HS-5 (cell line): ENCODE measurements around the gene CREB5.
A peak's percentile ranks its signal among the peaks of the same experiment; 100 is the strongest.

Source experiments
- DNase-seq: peaks from one replicate; pipeline ENCODE4 v3.0.0-alpha.2; 2012; ENCODE audit warnings: low read depth

CREB5 gene

DNA sequence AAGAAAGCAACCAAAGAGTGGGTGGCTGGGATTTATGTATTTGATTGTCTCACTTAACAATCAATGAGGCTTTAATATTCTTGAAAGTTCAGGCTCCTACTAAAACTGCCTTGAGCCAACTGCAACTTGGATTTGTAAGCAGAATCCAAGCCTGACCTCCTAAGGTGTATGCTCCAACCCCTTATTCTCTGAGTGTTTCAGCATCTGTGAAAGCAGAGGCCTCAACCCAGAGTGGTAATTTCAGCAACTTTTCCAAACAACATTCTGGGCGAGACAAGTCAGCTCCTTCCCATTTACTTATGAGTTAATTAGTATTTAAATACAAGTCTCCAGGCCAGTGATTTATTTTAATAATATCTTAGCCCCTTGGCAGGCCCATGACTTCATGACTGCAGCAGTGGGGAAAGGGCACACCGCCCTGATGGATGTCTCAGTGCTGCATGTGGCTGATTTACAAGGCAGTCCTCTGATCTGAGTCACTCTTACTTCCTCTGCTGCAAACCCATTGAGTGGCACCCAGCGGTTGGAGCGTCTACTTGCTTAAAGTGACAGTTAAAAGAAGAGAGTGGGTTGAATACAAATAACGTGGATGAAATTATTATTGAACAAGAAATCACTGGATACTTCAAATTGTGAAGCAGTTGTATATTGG lies 336.7 kb downstream of the CREB5 start:
- peak; percentile 62 for DNase-seq

DNA sequence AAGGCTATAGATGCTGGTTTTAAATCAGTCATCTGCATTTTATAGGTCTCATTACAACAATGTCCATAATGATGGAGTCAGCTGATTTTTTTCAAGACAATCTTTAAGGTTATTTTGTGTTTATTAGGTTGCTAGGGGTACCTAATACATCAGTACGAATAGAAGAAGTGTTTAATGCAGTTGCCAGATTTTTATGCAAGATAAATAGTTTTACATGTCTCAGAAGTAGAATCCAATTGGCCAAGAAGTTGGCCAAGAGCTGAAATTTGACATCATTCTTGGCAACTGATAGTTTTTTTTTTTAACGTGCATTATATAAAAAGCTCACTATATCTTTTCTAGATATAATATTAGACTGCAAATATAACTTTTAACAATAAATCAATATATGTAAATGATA lies 337.3 kb downstream of the CREB5 start:
- no peak for DNase-seq

DNA sequence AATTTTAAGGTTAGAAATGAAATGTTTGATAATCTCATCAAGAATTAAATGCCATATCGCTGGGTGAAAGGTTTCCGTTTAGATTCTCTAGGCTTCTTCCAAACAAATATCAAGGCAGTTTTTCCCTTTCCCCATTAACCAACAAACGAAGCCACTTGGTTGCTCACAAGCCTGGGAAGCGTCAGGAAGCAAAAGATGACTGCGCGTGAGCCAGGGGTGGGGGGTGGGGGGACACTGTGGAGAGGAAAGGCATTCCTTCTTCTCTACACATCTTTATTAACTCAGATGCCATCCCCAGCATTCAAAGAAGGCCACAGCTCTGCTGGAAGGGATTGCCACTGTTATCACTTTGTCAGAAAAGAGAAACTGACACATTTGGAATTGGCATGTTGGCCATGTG lies 338.7 kb downstream of the CREB5 start:
- no peak for DNase-seq

DNA sequence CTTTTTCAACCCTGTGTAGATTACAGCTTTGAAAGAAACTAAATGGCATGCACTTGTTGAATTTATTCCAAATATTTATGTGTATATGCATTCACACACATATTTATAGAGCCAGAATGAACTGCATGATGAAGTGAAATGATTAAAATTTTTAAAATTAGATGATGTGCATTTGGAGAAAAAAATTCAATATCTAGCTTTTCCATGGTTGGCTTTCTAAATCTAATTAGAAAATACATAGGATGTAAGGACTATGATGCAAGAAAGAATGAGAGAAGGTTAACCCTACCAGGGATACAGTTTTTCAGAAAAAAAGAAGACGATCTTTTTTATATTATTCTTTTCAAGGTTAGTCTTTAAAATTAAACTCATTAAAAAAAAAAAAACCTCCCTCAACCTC lies 341.3 kb downstream of the CREB5 start:
- DNase-seq, result no peak

DNA sequence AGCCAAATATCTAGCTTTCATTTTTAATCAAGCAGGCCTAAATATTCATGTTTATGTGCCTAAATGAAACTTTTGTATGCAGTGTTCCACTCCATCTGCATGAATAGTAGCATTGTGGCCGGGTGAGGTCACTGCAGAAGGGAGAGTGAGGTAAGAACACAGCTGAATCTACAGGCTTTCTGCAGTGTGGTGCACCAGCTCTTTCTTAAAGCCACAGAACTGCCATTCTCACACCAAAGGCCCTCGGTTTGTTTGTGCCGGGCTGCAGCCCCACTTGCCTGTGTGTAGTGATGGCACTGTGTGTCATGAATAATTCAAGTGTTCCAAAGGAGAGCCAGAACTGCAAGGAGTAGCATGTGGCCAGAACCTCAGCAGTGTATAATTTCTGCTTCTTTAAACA lies 341.7 kb downstream of the CREB5 start:
- DNase-seq, result no peak

DNA sequence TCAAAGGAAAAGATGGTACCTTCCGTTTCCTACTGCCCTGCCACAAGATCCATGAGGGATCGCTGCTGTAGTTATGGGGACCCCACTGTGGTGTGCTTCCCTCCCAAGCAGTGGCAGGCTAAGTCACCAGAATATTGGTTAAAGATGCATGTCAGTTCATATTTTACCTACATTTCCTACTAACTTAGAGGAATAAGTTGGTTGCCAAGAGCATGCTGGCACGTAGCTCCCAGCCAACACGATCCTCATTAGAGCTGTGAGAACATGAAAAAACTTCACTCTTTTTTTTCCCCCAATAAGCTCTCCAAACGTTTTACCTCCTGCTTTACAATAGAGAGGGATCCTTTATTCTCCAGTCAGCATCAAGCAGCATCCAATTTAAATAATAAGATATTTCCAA lies 342.1 kb downstream of the CREB5 start:
- no peak for DNase-seq

DNA sequence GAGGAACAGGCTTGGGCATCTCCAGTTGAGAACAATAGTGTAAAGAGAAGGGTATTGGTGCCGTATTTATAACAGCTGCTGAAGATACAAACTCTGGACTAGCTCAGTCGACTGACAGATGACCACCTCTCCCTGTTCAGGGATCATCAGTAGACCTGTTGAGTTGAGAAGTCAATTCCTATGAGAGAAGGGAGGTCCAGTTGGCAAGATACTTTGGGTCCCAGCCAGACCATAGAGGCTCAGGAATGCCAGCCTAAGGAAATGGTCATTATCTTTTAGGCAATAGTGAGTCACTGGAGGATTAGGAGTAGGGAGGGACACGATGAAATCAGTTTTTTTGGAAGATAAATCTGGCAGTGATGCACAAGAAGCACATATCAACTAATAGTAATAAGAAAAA lies 342.9 kb downstream of the CREB5 start:
- DNase-seq, result peak; percentile 90

DNA sequence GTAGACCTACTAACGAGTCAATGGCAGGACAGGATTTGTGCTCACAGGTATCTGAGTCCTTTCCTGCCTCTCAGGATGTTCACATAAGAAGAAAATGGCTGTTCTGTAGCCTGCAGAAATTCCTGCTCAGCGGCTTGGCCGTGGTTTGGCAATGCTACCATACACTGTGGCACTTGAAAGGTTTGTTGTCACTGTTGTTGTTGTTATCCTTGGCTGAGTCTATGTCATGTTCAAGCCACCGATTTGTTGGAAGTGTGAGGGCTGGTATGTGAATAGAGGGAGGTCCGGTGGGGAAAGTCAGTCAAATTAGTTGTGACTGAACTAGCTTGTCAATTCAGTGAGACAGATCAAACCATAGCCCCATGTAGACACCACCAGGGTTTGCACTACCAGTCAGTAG lies 345.9 kb downstream of the CREB5 start:
- DNase-seq, result no peak

DNA sequence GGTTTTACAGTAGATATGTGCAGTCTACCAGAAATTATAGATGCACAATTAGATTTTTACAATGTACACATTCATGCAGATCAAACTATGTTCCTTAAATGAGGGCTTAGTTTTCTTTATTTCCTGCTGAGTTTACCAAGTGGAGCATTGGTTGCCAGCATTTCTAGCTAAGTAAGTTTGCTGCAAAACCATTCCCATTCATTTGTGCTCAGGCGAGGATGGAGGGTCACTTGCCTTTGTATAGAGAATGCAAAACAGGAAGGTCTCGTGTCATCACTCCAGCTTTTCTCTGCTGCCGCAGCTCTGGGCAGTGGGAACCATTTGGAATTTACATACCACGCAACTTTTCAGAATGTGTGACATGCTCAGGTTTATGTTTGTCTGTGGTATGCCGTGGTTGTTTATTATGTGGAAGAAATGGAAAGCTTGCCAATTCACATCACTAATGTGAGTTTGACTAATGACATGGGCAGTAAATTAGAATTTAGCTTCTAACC lies 347.2 kb downstream of the CREB5 start:
- no peak for DNase-seq

DNA sequence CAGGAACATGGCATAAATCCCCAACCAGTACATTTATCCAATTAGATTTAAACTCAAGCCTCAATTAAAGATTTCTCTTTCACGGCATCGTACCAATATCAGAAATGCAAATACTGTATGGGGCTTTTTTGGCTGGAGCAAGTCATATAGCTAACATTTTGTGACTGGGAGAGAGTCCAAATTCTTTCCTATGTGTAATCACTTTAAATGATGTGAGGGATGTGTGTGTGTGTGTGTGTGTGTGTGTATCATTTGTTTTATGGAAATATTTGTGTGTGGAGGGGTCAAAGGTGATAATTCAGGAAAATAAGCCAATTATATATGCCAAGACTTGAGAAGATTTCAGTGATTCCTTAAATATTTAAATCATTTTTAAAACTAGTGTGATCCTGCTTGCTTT lies 349.2 kb downstream of the CREB5 start:
- no peak for DNase-seq

DNA sequence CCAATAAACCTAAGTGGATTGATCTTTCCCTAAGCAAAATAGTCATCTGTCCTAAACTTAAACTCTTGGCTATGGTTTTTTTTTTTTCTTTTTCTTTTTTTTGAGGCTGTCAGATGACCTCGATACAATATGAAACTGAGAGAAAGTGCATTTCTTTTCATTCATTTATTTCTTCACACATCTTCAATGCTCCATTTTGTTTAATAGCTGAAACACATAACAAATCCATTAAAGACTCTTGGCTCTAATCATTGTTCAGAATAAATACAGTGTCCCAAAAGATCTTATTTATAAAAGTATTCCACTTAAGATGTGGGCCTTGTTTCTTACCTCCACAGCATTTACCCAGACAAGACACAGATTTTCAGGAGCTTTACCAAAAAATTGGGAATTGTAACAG lies 350.3 kb downstream of the CREB5 start:
- no peak for DNase-seq

DNA sequence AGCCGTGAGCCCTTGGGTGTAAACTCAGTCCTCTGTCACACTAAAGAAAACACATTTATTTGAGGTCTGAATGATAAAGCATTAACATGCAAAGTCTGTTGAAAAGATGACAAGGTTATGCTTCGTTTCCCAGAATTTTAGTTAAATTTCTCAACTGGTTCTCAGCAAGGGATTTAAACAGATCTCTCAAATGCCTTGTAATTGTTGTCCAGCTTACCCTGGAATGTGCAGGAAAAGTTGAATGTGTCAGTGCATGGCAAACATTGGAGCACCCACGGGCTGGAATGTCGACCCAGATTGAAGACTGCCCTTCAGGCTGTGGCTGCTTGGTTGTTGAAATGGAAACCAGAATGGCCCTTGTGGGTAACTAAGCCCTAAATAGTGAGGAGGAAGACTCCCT lies 354.0 kb downstream of the CREB5 start:
- no peak for DNase-seq

DNA sequence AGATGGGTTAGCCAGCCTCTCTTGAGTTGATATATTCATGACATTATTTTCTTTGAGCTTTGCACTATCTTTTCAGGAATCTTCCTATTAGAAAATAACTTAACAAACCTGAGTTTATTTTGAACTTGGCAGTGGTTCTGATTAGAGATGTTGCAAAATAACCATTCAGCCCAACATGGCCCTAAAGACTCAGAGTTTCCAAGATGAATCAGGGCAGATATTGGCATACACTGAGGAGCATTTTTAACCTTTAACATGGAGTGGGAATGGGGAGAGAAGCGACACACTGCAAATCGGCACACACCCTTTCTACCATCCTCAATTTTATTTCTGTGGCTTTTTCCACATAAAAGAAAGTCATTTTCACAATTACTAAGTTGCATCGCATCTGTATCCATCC lies 355.0 kb downstream of the CREB5 start:
- no peak for DNase-seq

DNA sequence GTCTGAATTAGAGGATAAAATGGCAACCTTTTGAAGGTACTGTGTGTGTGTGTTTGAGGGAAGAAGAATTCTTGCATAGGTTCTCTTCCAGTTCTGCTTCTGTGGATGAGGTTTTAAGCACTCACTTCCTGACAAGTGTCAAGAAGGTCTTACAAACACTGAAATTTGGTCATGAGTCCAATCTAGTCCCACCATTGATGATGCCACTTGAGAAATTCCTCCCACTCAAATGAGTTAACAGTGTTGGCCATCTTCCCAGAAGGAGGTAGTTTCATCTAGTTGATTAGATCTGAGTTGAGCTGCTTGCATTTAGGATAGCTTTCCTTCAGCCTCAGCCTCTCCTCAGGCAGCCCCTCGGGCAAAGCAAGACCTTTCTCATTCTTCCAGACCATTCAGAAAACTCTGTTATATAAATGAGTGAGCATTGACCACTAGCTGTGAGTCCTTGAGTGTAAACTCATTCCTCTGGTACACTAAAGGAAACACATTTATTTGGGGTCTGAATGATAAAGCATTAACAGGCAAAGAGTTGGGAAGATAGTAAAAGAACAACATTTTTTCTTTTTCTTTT lies 356.3 kb downstream of the CREB5 start:
- DNase-seq, result peak; percentile 60

DNA sequence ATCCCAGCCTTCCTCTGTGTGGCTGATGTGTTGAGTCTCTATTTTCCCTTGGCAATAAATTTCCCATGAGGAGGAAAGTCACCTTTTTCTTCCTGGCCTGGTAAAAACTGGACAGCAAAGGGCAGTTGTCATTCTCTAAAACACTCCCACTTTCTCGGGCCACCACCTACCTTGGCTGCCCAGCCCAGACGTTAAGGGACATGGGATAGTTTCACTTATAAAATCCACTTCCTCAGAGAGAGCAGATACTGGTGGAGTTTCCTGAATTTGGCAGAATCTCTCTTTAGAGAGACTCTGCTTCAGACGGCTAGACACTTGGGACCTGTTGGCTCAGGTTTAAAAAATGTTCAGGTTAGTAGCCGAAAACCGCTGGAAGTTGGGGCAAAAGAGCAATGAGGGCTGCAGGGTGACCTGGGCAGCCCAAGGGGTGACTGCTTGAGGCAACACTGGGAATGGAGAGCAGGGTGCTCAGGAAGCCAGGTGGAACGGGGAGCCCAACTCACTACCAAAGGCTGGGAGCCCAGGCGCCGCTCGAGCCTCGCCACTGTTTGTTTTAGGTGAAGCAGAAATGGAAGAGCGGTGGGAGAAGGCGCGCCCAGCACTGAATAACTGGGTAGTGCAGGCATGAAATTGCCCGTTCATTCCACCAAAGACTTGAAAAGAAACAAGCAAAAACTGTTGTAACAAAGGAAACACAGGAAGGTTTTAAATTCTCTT lies 359.7 kb downstream of the CREB5 start:
- DNase-seq, result no peak

DNA sequence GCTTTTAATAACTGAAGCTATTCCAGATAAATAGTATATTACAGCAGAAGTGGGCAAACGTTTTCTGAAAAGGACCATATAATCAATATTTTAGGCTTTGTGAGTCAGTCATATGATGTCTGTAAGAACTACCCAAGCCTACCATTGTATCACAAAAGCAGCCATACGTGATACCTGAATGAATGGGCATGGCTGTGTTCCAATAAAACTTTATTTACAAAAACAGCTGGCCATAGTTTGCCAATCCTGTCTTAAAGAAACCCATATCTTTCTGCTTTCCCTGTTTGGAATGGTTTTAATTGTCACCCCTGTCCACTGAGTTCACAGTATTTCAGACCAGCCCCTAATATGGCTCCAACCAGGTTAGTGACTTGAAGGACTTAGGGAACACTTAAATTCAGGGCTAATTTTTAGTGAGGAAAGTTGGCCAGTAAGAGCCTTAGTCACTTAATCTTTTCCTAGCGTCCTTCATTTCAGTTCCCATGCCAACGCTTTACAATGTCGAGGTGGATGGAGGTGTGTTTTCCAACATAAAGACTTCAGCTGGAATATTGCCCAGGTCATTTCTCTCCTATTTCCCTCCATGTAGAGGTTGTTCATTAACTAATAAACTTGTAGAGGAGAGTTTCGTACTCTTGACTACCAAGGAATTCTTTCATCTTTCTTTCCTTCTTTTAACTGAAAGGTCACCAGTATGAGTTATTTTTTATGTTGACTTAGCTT lies 361.3 kb downstream of the CREB5 start:
- no peak for DNase-seq

DNA sequence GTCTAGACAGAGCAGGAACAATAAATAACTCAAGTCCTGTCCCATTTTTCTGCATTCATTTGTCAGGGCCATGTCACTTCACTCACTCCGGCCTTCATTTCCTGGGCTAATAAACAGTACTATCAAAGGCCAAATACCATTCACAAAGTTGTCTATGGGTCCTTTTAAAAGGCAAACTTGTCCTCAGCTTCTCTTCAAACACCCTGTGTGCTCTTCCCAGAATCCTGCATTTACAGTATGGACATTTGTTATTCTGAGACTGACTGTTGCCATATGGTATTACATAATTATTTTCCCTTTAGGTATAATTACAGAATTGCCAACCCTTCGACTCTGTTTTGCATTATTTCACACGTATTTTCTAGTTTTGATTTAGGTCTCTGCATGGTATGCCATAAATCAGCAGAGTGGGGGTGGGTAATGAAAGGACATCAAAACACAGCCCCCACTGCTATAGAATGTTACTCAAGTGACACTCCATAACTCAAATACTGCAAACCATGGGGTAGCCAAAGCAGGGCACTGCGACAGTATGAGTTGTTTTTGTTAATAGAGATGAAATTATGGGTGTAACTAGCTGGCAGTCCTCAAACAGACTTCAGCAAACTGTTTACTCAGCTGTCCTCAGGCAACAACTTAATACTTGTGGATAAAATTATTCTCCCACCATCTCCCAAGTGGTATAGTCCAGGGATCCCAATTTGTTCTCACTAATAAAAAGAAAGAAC lies 362.1 kb downstream of the CREB5 start:
- DNase-seq, result no peak

DNA sequence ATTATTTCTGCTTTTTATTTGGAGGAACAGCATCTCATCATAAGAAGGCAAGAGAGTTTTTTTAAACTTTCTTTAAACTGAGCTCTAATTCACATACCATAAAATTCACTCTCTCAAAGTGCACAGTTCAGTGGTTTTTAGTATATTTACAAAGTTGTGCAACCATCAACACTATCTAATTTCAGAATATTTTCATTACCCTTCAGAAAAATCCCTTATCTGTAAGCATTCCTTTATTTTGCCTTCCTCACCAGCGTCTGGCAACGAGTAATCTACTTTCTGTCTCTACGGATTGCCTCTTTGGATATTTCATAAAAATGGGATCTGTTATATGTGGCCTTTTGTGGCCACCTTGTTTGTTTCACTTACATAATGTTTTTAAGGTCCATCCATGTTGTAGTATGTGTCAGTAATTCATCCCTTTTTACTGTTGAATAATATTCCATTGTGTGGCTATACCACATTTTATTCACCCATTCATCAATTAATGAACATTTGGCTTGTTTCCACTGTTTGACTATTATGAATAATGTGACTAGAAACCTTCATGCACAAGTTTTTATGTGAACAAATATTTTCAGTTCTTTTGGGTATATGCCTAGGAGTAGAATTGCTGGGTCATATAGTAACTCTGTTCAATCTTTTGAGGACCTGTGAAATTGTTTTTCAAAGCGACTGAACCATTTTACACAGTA lies 364.3 kb downstream of the CREB5 start:
- DNase-seq, result no peak

DNA sequence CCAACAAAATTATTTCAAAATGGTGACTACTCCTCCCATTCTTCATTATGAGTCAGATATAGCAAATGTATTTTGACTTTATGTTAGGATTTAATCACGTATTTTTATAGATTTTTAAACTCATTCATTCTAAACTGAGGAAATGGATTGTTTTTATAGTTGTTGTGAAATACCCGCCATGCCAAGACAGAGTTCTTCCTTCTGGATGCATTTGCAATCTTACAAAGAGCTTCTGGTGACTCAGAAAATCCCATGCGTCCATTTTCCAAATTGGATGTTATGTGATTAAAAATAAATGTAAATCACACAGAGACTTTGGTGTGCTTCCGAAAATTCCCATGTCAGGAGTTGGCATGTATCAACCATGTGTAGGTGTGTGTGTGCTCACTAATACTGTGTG lies 366.5 kb downstream of the CREB5 start:
- no peak for DNase-seq

DNA sequence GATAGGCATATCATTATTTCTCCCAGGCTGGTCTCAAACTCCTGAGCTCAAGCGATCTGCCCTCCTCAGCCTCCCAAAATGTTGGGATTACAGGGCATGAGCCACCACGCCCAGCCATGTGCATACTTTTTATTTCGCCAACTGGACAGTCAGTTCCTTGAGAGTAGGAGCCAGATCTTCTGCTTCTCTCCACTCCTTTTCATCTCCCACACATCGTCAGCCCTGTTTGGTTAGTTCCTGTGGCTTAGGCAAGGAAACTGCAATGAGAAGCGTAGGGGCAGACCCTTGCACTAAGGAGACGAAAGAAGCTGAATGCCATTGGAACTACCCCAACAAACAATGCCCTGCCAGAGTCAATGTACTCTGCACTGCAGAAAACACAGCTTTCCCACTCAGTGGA lies 367.6 kb downstream of the CREB5 start:
- no peak for DNase-seq

DNA sequence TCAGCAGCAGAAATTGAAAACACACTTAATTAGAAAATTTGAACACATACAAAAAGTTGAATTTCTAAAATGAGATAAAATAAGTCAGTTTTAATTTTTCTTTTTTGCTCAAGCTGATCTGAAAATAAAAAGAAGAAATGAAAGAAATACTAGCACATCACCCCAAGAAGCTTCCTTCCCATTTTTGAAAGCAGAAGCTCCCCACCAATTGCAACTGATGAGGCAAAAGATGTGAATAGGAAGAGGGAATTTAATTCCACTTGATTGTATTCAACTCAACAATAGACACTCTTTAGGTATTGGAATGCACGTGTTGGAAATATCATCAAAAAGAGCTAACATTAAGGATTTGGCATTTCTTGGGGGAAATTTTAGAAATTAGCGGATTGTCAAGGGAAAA lies 370.0 kb downstream of the CREB5 start:
- no peak for DNase-seq
